SK-MEL-5 (cell line): ENCODE measurements around the gene EPS8L1. TPM values are rescaled to one million over a fixed set of nuclear protein-coding genes. Genes with fewer than 3 reads are reported as not detected.
"Not testable (repeated sequence)": the region's sequence is repeated elsewhere in the genome, so short reads cannot be mapped to it uniquely, and the experiment has no call there.

Experiments used
- DNase-seq: peaks from one replicate; pipeline ENCODE4 v3.0.0-alpha.2; 2016; ENCODE audit warnings: low read depth, low spot score
- in situ Hi-C: cut with HindIII; loops from 2 replicates; pipeline ENCODE4 v1.10.0; 2016; ENCODE audit warnings: low sequenced_read_pairs, high pct_unique_total_duplicates, low pct_unique_long_range_greater_than_20kb
- polyA plus RNA-seq, 2 experiments: library from polyadenylated mRNA; depleted of rRNA; stranded (reverse); fragments of >200 nt; gene quantifications; 2 replicates each; pipeline ENCODE4 v1.2.3, GENCODE V29; 2015
- total RNA-seq: library from RNA; depleted of rRNA; stranded (reverse); fragments of >200 nt; shearing (Covaris generic); gene quantifications from 2 replicates; pipeline ENCODE4 v1.2.3, GENCODE V29; 2014; rRNA removed

The EPS8L1 gene
- 8.1 and 8.7 TPM in 2 replicates for total RNA-seq
- polyA plus RNA-seq (2015; cell fraction: cytosol; rRNA removed), result 5.6 and 9.7 TPM in 2 replicates
- 11.6 and 14.7 TPM in 2 replicates for polyA plus RNA-seq (2015; cell fraction: nucleus; rRNA removed)

GRCh38 chr19:55075371-55075998, at the start of gene EPS8L1:
EPS8L1 (plus strand) TSS chr19:55075869; CDS start chr19:55076445, 576 bp downstream.
- in situ Hi-C loops, result no loop called here
- no peak for DNase-seq

GRCh38 chr19:55027140-55027471, 48.6 kb upstream of the EPS8L1 start:
- DNase-seq, in situ Hi-C loops: not testable (repeated sequence)

GRCh38 chr19:55027472-55028337, 48.0 kb upstream of the EPS8L1 start:
- DNase-seq, result peak; percentile 21
- in situ Hi-C loops, result no loop called here

GRCh38 chr19:55028757-55029156, 46.9 kb upstream of the EPS8L1 start:
- in situ Hi-C loops, result no loop called here
- no peak for DNase-seq

- no peak for DNase-seq
- in situ Hi-C loops, result no loop called here
Measured at GRCh38 chr19:55031178-55031577, 44.5 kb upstream of the EPS8L1 start.

GRCh38 chr19:55032170-55032800, 43.4 kb upstream of the EPS8L1 start:
- DNase-seq, result no peak
- in situ Hi-C loops, result no loop called here

GRCh38 chr19:55032976-55033643, 42.6 kb upstream of the EPS8L1 start:
- DNase-seq, in situ Hi-C loops: not testable (repeated sequence)

- DNase-seq, result no peak
- in situ Hi-C loops, result no loop called here
Measured at GRCh38 chr19:55034751-55035150, 40.9 kb upstream of the EPS8L1 start.

GRCh38 chr19:55036058-55036457, 39.6 kb upstream of the EPS8L1 start:
- in situ Hi-C loops, result no loop called here
- DNase-seq, result no peak

GRCh38 chr19:55037603-55038002, 38.1 kb upstream of the EPS8L1 start:
- in situ Hi-C loops, result not testable (repeated sequence)

GRCh38 chr19:55040654-55041053, 35.0 kb upstream of the EPS8L1 start:
- in situ Hi-C loops, DNase-seq: not testable (repeated sequence)

More at GRCh38 chr19:55037603-55038002, 38.1 kb upstream of the EPS8L1 start:
- not testable (repeated sequence) for DNase-seq

- in situ Hi-C loops, result no loop called here
- DNase-seq, result no peak
Measured at GRCh38 chr19:55041244-55041626, 34.4 kb upstream of the EPS8L1 start.

- in situ Hi-C loops, result no loop called here
- DNase-seq, result no peak
Measured at GRCh38 chr19:55041627-55042343, 33.9 kb upstream of the EPS8L1 start.

GRCh38 chr19:55042344-55042678, 33.4 kb upstream of the EPS8L1 start:
- DNase-seq, result no peak
- in situ Hi-C loops, result no loop called here

- DNase-seq, result no peak
- in situ Hi-C loops, result no loop called here
Measured at GRCh38 chr19:55042688-55043087, 33.0 kb upstream of the EPS8L1 start.

- DNase-seq, result no peak
- in situ Hi-C loops, result no loop called here
Measured at GRCh38 chr19:55044286-55044685, 31.4 kb upstream of the EPS8L1 start.
